CD4-positive, alpha-beta T cell (primary cell): ENCODE results near the gene LOXL1. TPM values are rescaled to one million over a fixed set of nuclear protein-coding genes. Genes with fewer than 3 reads are reported as not detected.

Experiments
- ATAC-seq: fragments of 200-7000 bp; cut with Tn5 transposase; one replicate; pipeline ENCODE4 v1.10.0; 2022; ENCODE audit warnings: mild to moderate bottlenecking; ENCODE audit not compliant: poor library complexity
- CTCF ChIA-PET: fragments of 350-600 bp; sonication (Branson Sonifier 250); formaldehyde crosslinking; loops from one replicate; lab custom pipeline; 2021; ENCODE audit warnings: antibody characterized with exemption, inconsistent platforms; lab: Charles Lee
- POLR2A ChIA-PET: fragments of 350-600 bp; sonication (Branson Sonifier 250); formaldehyde crosslinking; loops from one replicate; lab custom pipeline; 2021; ENCODE audit warnings: antibody characterized with exemption, inconsistent platforms; lab: Charles Lee
- DNase-seq, 14 experiments: peaks; one replicate each; pipeline ENCODE4 v3.0.0-alpha.2; 2013 to 2020; ENCODE audit warnings: mixed read lengths in 2 of 14
- H3K27ac ChIP-seq, 2 donors: one replicate each; pipeline versions ENCODE4 v1.5.1 to v1.7.0; 2013; ENCODE audit warnings: low read length in 2 of 2, low read depth in 1 of 2, mild to moderate bottlenecking in 1 of 2
- H3K27me3 ChIP-seq, 2 experiments: 1 replicate in 1 of 2; 2 replicates in 1 of 2; pipeline versions ENCODE4 v1.6.1 to v1.7.0; 2013; ENCODE audit warnings: low read length in 2 of 2, control low read depth in 1 of 2, mild to moderate bottlenecking in 1 of 2, moderate library complexity in 1 of 2; ENCODE audit not compliant: insufficient read depth in 2 of 2, control insufficient read depth in 1 of 2
- H3K36me3 ChIP-seq: one replicate; pipeline ENCODE4 v1.6.1; 2013; ENCODE audit warnings: low read length, control low read depth; ENCODE audit not compliant: insufficient read depth
- H3K4me1 ChIP-seq: one replicate; pipeline ENCODE4 v1.6.1; 2013; ENCODE audit warnings: low read length, control low read depth; ENCODE audit not compliant: insufficient read depth
- H3K4me3 ChIP-seq: one replicate; pipeline ENCODE4 v1.5.1; 2013; ENCODE audit warnings: mild to moderate bottlenecking, low read length, moderate library complexity
- H3K9me3 ChIP-seq, 2 experiments: 1 replicate in 1 of 2; 2 replicates in 1 of 2; pipeline versions ENCODE4 v1.6.1 to v1.7.0; 2013; ENCODE audit warnings: low read length in 2 of 2, mild to moderate bottlenecking in 2 of 2, control low read depth in 1 of 2, moderate library complexity in 1 of 2; ENCODE audit not compliant: control insufficient read depth in 1 of 2, insufficient read depth in 1 of 2
- H3K27ac Mint-ChIP-seq: one replicate; pipeline ENCODE4 v1.8.0; 2020; ENCODE audit warnings: mixed read lengths
- H3K27me3 Mint-ChIP-seq: one replicate; pipeline ENCODE4 v1.8.0; 2021; ENCODE audit warnings: mixed read lengths
- H3K36me3 Mint-ChIP-seq: one replicate; pipeline ENCODE4 v1.8.0; 2021; ENCODE audit warnings: low read depth, mixed read lengths
- H3K4me1 Mint-ChIP-seq: one replicate; pipeline ENCODE4 v1.8.0; 2021; ENCODE audit warnings: low read depth, mixed read lengths
- H3K4me3 Mint-ChIP-seq: one replicate; pipeline ENCODE4 v1.8.0; 2020; ENCODE audit warnings: mild to moderate bottlenecking, mixed read lengths
- H3K9me3 Mint-ChIP-seq: one replicate; pipeline ENCODE4 v1.8.0; 2020; ENCODE audit warnings: mixed read lengths
- CTCF ChIP-seq: fragments of 200-600 bp; IDR thresholded peaks from one replicate; pipeline ENCODE4 v1.8.0; 2022; ENCODE audit warnings: antibody characterized with exemption, mild to moderate bottlenecking
- intact Hi-C, 2 experiments: fragments of 100-400 bp; cut with DNase I in 1 of 2; cut with micrococcal nuclease in 1 of 2; formaldehyde crosslinking; loops; one replicate each; pipeline versions ENCODE4 v1.15.1 to v1.9.0; 2023 to 2025; cut with DNase I, micrococcal nuclease
- total RNA-seq, 174 experiments: library from RNA in 2 of 174; stranded (reverse) in 2 of 174; gene quantifications; one replicate each; pipeline ENCODE4 v1.2.3 and lab custom pipeline; 2021 to 2026

LOXL1 gene
- total RNA-seq, 2 experiments from 2014 or later = 3.0 to 3.5 TPM

DNA sequence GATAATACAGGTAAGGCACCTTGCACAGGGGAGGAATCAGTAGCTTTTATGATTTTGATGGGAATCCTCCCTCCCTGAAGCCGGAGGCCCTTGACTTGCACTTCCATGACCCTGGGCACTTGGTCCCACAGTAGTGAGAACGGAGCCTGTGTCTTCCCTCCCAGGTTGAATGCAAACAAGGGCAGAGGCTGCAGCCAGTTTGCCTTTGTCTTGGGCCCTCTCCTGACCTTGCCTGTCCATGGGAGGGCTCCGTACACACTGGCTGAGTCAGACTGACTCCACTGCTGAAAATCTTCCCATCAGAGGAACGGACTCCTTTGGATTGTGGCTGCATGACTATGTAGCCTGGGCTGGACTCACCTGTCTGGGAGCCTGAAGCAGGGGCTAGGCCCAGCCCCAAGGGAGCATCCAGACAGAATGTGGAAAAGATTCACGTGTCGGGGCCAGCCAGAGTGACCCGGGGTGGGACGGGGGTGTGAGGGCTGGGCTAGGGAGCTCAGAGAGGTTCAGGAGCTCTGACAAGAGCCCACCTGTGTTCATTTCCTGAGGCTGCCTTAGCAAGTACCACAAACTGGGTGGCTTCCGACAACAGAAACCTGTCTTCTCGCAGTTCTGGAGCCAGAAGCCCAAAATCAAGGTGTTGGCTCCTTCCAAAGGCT, 43.4 kb upstream of the LOXL1 start:
- H3K36me3 Mint-ChIP-seq = no peaks in the 10 kb centered on the region
- H3K9me3 ChIP-seq = no peaks in the 10 kb centered on the region
- H3K4me3 ChIP-seq = no peak overlapping the region
- peaks cover 4% of the 10 kb centered on the region for H3K27me3 Mint-ChIP-seq
- H3K27me3 ChIP-seq = peaks cover 3 to 8% of the 10 kb centered on the region in 2 experiments
- no peak overlapping the region for H3K27ac Mint-ChIP-seq
- H3K4me3 Mint-ChIP-seq = no peak overlapping the region
- no peaks in the 10 kb centered on the region for H3K4me1 ChIP-seq
- H3K27ac ChIP-seq = no peak overlapping the region
- H3K4me1 Mint-ChIP-seq = no peaks in the 10 kb centered on the region
- no peak for ATAC-seq
- no peak for DNase-seq
- no peak for TF ChIP-seq CTCF
- no peaks in the 10 kb centered on the region for H3K36me3 ChIP-seq
- H3K9me3 Mint-ChIP-seq = no peaks in the 10 kb centered on the region
- CTCF ChIA-PET = no interaction called here
- POLR2A ChIA-PET = no interaction called here
- intact Hi-C loops = no loop called here

- Mint-ChIP-seq H3K36me3 (no peaks in the 10 kb centered on the region), H3K27ac (no peak overlapping the region), H3K27me3 (peaks cover 7% of the 10 kb centered on the region), H3K9me3 (no peaks in the 10 kb centered on the region), H3K4me1 (no peaks in the 10 kb centered on the region), H3K4me3 (no peak overlapping the region)
- ChIA-PET CTCF (no interaction called here), POLR2A (no interaction called here)
- no peaks in the 10 kb centered on the region for H3K4me1 ChIP-seq
- DNase-seq (no peak), ATAC-seq (no peak)
- intact Hi-C loops = no loop called here
- no peaks in the 10 kb centered on the region for H3K36me3 ChIP-seq
- no peaks in the 10 kb centered on the region for H3K9me3 ChIP-seq
- no peak for TF ChIP-seq CTCF
- peaks cover 3 to 8% of the 10 kb centered on the region in 2 experiments for H3K27me3 ChIP-seq
- no peak overlapping the region for H3K4me3 ChIP-seq
- H3K27ac ChIP-seq = no peak overlapping the region
Observed at GRCh38 chr15:73884159-73884558, 42.1 kb upstream of the LOXL1 start.

DNA sequence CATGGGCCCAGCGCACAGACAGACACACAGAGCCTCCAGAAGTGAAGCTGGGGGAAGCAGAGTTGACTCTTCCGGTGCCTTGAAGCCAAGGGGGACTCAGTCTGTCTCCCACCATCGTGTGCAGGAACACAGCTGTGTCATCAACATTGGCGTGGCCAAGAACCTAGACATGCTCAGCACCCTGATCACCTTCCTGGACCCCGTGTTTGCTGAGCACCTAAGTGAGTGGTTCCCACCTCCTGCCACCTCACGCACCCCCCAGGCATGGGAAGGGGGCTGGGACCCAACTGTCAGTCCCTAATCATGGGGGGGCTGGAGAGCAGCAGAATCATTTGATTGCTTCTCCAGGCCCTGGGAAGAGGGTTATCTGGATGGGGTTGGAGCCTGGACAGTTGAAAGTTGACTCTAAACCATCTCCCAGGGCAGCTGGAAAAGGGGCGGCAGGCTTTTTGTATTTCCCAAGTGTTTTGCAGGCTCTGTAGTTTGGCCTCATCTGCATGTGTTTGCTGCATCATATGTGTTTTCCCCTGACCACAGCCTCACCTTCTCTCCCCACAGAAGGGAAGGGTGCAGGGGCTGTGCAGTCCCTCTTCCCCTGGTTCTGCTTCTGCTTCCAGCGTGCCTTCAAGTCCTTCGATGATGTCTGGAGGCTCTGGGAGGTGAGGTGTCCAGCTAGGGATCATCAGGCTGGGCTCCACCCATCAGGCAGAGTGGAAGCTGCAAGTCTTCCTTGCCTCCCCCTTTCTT, 40.1 kb upstream of the LOXL1 start:
- ChIA-PET POLR2A (no interaction called here), CTCF (no interaction called here)
- Mint-ChIP-seq H3K27ac (no peak overlapping the region), H3K9me3 (no peaks in the 10 kb centered on the region), H3K36me3 (no peaks in the 10 kb centered on the region), H3K27me3 (peaks cover 27% of the 10 kb centered on the region), H3K4me3 (no peak overlapping the region), H3K4me1 (no peaks in the 10 kb centered on the region)
- H3K9me3 ChIP-seq = no peaks in the 10 kb centered on the region
- no peaks in the 10 kb centered on the region for H3K4me1 ChIP-seq
- no peaks in the 10 kb centered on the region for H3K36me3 ChIP-seq
- no peak for TF ChIP-seq CTCF
- no peak for DNase-seq
- H3K27me3 ChIP-seq = peaks cover 3 to 12% of the 10 kb centered on the region in 2 experiments
- intact Hi-C loops = no loop called here
- no peak overlapping the region for H3K27ac ChIP-seq
- H3K4me3 ChIP-seq = no peak overlapping the region
- ATAC-seq = no peak
